CD4-positive, alpha-beta T cell treated with Interferon gamma for 1 hour (primary cell): Measurements from ENCODE around the gene DNAAF2.

Experiments
- DNase-seq: peaks from one replicate; pipeline ENCODE4 v3.0.0-alpha.2; 2020

DNAAF2 gene

GRCh38 chr14:49582113-49582977 is 52.7 kb downstream of the DNAAF2 start:
- DNase-seq, result no peak

GRCh38 chr14:49581209-49582112 is 53.6 kb downstream of the DNAAF2 start:
- DNase-seq, result no peak

GRCh38 chr14:49579841-49580240 is 55.2 kb downstream of the DNAAF2 start:
- DNase-seq, result no peak

GRCh38 chr14:49578141-49578540 is 56.9 kb downstream of the DNAAF2 start:
- DNase-seq, result no peak
